Ishikawa (cell line): ENCODE results near the gene LUZP2.

Experiments used
- CEBPB ChIP-seq: IDR thresholded peaks from 2 replicates; pipeline ENCODE4 v1.6.1; 2012
- EGR1 ChIP-seq: IDR thresholded peaks from 2 replicates; pipeline ENCODE4 v1.6.1; 2012
- EP300 ChIP-seq: IDR thresholded peaks from 2 replicates; pipeline ENCODE4 v1.6.1; 2012; ENCODE audit warnings: borderline replicate concordance
- TCF12 ChIP-seq: IDR thresholded peaks from 2 replicates; pipeline ENCODE4 v1.6.1; 2012; ENCODE audit warnings: low read depth
- TEAD4 ChIP-seq: IDR thresholded peaks from 2 replicates; pipeline ENCODE4 v1.6.1; 2012
- YY1 ChIP-seq: IDR thresholded peaks from 2 replicates; pipeline ENCODE4 v1.6.1; 2012; ENCODE audit warnings: low read depth
- TF ChIP-seq, protein P1 (sequence below): IDR thresholded peaks from 2 replicates; pipeline ENCODE4 v1.6.1; 2012; ENCODE audit warnings: low read depth, mild to moderate bottlenecking

DNA sequence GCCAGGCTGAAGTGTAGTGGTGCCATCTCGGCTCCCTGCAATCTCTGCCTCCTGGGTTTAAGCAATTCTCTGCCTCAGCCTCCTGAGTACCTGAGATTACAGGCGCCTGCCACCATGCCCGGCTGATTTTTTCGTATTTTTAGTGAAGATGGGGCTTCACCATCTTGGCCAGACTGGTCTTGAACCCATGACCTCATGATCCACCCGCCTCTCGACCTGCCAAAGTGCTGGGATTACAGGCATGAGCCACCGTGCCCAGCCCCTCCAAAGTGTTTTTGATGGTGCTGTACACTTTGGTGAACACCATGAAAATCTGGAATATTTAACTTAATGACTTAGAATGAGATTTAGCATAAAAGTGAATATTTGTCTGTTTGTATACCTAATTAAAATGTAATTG, 5.6 kb downstream of the LUZP2 start:
- TF ChIP-seq TEAD4 (no peak), CEBPB (no peak), YY1 (no peak), EGR1 (no peak), EP300 (no peak), TCF12 (no peak)
- TF ChIP-seq, protein P1, sequence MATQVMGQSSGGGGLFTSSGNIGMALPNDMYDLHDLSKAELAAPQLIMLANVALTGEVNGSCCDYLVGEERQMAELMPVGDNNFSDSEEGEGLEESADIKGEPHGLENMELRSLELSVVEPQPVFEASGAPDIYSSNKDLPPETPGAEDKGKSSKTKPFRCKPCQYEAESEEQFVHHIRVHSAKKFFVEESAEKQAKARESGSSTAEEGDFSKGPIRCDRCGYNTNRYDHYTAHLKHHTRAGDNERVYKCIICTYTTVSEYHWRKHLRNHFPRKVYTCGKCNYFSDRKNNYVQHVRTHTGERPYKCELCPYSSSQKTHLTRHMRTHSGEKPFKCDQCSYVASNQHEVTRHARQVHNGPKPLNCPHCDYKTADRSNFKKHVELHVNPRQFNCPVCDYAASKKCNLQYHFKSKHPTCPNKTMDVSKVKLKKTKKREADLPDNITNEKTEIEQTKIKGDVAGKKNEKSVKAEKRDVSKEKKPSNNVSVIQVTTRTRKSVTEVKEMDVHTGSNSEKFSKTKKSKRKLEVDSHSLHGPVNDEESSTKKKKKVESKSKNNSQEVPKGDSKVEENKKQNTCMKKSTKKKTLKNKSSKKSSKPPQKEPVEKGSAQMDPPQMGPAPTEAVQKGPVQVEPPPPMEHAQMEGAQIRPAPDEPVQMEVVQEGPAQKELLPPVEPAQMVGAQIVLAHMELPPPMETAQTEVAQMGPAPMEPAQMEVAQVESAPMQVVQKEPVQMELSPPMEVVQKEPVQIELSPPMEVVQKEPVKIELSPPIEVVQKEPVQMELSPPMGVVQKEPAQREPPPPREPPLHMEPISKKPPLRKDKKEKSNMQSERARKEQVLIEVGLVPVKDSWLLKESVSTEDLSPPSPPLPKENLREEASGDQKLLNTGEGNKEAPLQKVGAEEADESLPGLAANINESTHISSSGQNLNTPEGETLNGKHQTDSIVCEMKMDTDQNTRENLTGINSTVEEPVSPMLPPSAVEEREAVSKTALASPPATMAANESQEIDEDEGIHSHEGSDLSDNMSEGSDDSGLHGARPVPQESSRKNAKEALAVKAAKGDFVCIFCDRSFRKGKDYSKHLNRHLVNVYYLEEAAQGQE, result no peak
